ENCODE measurements around the gene SLC32A1.

Gene SLC32A1

DNA sequence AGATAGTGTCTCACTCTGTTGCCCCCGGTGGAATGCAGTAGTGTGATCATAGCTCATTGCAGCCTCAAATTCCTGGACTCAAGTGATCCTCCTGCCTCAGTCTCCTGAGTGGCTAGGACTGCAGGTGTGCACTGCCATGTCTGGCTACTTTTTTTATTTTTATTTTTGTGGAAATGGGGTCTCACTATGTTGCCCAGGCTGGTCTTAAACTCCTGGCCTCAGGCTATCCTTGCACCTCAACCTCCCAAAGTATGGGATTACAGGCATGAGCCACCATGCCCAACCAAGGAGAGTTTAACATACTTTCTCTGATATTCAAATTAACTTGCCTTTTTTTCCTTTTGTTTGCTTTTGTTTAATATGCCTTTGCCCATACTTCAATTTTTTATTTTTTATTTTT, 13.6 kb downstream of the SLC32A1 start:
- Histone ChIP-seq H3K36me3 (ENCODE audit: insufficient read depth, low read length) (no peaks in the 10 kb centered on the region), H3K9me3 (replicated peaks; ENCODE audit: low read length) (no peaks in the 10 kb centered on the region), H3K9ac (ENCODE audit: low read depth, low read length) (no peak overlapping the region), H3K4me1 (ENCODE audit: control insufficient read depth, insufficient read depth, low read length) (no peaks in the 10 kb centered on the region), H3K4me2 (ENCODE audit: low read length) (no peak overlapping the region), H3K27me3 (ENCODE audit: control insufficient read depth, insufficient read depth, low read length) (peaks cover 70% of the 10 kb centered on the region), H3K4me3 (ENCODE audit: low read length) (no peak overlapping the region)

DNA sequence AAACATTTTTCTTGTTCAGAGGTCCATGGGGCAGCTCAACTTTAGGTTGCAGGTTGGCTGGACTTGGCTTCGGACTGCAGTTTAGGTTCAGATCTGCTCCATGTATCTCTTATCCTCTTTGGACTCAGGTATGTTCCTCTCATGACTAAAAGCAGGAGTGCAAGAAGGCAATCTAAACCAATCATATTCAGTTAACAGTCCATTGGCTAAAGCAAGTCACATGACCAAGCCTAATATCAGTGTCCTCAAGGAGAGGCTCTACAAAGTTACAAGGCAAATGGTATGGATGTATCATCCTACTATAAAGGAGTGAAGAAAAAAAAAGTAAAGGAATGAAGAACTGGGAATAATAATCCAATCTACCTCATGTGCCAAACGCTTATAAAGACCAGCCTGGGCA, 21.5 kb downstream of the SLC32A1 start:
- no peak overlapping the region for H3K4me2 ChIP-seq (ENCODE audit: low read length)
- H3K9ac ChIP-seq (ENCODE audit: low read depth, low read length): no peak overlapping the region
- H3K27me3 ChIP-seq (ENCODE audit: control insufficient read depth, insufficient read depth, low read length): peaks cover 29% of the 10 kb centered on the region
- H3K9me3 ChIP-seq (replicated peaks; ENCODE audit: low read length): no peaks in the 10 kb centered on the region
- no peaks in the 10 kb centered on the region for H3K36me3 ChIP-seq (ENCODE audit: insufficient read depth, low read length)
- peaks cover 14% of the 10 kb centered on the region for H3K4me1 ChIP-seq (ENCODE audit: control insufficient read depth, insufficient read depth, low read length)
- no peak overlapping the region for H3K4me3 ChIP-seq (ENCODE audit: low read length)

DNA sequence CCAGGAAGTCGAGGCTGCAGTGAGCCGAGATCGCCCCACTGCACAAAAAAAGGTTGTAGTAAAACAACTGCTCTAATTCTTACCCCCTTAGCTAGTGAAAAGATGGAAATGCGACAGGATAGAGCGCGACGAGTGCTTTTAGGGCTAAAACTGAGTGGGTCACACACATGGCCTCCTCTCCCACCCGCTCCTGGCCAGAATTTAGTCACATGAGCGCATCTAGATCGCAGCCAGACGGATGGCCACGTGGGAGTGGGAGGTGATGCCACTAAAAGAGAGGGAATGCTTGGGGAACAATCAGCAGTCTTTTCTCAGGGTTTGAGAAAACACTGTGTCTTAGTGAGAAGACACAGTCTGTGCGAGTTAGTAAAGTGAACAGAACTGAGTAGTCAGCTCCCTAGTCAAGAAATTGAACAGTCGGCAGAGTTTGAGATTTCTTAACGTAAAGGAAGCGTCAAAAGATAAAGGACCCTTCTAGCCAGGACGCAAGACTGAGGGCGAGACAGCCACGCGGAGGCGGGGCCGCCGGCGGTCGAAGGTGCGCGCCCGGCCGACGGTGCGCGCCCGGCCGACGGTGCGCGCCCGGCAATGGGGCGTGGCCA, 23.3 kb downstream of the SLC32A1 start:
- peak overlapping the region; percentile 89 for H3K9ac ChIP-seq (ENCODE audit: low read depth, low read length)
- H3K4me3 ChIP-seq (ENCODE audit: low read length): peak overlapping the region; percentile 96

DNA sequence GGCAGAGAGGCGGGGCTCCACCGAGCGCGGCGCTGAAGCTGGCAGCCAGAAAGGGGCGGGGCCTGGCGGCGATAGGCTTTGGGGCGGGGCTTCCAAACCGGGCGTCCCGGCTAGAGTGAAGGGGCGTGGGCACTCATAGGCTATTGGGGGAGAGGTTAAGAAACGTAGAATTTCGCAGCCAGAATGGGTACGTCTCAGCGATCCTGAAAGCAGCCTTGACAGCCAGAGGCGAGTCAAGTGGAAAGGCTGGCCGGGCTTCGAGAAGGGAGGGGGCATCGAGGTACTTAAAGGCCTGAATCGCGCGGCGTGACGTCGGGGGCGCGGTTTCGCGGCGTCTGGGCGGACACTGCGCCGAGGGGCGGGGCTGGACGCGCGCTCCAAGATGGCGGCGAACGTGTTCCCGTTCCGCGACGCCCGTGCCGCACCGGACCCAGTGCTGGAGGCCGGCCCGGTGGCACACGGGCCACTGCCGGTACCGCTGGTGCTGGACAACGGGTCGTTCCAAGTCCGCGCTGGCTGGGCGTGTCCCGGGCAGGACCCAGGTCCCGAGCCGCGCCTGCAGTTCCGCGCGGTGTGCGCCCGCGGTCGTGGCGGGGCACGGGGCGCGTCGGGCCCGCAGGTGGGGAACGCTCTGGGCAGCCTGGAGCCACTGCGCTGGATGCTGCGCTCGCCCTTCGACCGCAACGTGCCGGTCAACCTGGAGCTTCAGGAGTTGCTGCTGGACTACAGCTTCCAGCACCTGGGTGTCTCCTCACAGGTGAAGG, 24.0 kb downstream of the SLC32A1 start, which contains the start of gene ACTR5:
Gene ACTR5 (plus strand): TSS at position 364 of the 764 bp plus-strand sequence. CDS start 19 bp downstream, at position 383.
- Histone ChIP-seq H3K4me3 (ENCODE audit: low read length) (peak within 1 kb of the TSS; percentile 96), H3K9me3 (replicated peaks; ENCODE audit: low read length) (no peaks in the 10 kb centered on the region), H3K36me3 (ENCODE audit: insufficient read depth, low read length) (peaks cover 13% of the 10 kb centered on the region), H3K9ac (ENCODE audit: low read depth, low read length) (peak within 1 kb of the TSS; percentile 89), H3K4me2 (ENCODE audit: low read length) (peak within 1 kb of the TSS; percentile 99), H3K27me3 (ENCODE audit: control insufficient read depth, insufficient read depth, low read length) (peaks cover 9% of the 10 kb centered on the region), H3K4me1 (ENCODE audit: control insufficient read depth, insufficient read depth, low read length) (peaks cover 14% of the 10 kb centered on the region)

More for the DNA sequence above, 23.3 kb downstream of the SLC32A1 start:
- peaks cover 11% of the 10 kb centered on the region for H3K36me3 ChIP-seq (ENCODE audit: insufficient read depth, low read length)
- H3K9me3 ChIP-seq (replicated peaks; ENCODE audit: low read length): no peaks in the 10 kb centered on the region
- H3K27me3 ChIP-seq (ENCODE audit: control insufficient read depth, insufficient read depth, low read length): peaks cover 12% of the 10 kb centered on the region
- H3K4me2 ChIP-seq (ENCODE audit: low read length): peak overlapping the region; percentile 99
- peaks cover 14% of the 10 kb centered on the region for H3K4me1 ChIP-seq (ENCODE audit: control insufficient read depth, insufficient read depth, low read length)

DNA sequence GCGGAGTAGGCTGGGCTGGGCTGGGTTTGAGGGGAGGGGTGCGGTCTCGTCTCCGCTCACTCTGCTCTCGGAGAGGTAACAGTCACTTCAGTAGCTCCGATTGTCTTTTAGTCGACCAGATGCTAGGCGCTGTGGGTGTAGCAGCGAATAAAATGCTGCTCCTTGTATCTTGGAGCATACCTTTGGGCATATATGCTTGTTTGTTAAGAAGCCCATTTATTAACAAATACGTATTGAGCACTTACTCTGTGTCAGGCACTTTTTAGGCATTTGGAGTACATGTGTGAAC, 24.5 kb downstream of the SLC32A1 start:
- H3K9ac ChIP-seq (ENCODE audit: low read depth, low read length): peak overlapping the region; percentile 89
- H3K4me3 ChIP-seq (ENCODE audit: low read length): peak overlapping the region; percentile 96
- peak overlapping the region; percentile 99 for H3K4me2 ChIP-seq (ENCODE audit: low read length)
- H3K9me3 ChIP-seq (replicated peaks; ENCODE audit: low read length): no peaks in the 10 kb centered on the region
- peaks cover 3% of the 10 kb centered on the region for H3K27me3 ChIP-seq (ENCODE audit: control insufficient read depth, insufficient read depth, low read length)
- peaks cover 13% of the 10 kb centered on the region for H3K36me3 ChIP-seq (ENCODE audit: insufficient read depth, low read length)
- peaks cover 14% of the 10 kb centered on the region for H3K4me1 ChIP-seq (ENCODE audit: control insufficient read depth, insufficient read depth, low read length)

DNA sequence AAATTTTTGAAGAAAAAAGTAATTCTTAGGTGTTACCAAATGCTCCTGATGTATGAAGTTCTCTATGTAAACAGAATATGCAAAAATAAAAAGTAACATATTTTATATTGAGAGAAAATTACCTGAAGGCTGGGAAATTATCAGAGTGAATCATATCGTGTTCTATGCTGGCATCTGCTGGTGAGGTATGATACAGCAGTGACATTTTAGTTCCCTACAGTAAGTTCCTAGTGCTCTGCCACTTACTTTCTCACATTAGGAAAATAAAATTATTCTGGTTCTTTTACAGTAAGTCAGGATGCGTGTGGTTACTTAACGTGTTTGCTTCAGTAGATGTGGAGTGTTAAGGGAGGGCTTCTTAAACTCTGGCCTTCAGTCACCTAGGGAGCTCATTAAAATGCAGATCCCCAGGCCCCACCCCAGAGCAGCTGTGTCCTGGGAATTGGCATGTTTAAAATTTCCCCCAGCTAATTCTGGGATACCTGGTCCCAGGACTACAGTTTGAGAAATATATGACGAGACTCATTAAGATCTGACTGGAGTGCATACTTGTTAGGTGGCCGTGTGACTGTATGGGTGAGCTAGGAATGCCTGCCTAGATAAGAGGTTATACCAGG, 27.2 kb downstream of the SLC32A1 start:
- Histone ChIP-seq H3K4me3 (ENCODE audit: low read length) (no peak overlapping the region), H3K9me3 (replicated peaks; ENCODE audit: low read length) (no peaks in the 10 kb centered on the region), H3K4me2 (ENCODE audit: low read length) (no peak overlapping the region), H3K9ac (ENCODE audit: low read depth, low read length) (no peak overlapping the region), H3K27me3 (ENCODE audit: control insufficient read depth, insufficient read depth, low read length) (no peaks in the 10 kb centered on the region), H3K4me1 (ENCODE audit: control insufficient read depth, insufficient read depth, low read length) (peaks cover 14% of the 10 kb centered on the region), H3K36me3 (ENCODE audit: insufficient read depth, low read length) (peaks cover 31% of the 10 kb centered on the region)

DNA sequence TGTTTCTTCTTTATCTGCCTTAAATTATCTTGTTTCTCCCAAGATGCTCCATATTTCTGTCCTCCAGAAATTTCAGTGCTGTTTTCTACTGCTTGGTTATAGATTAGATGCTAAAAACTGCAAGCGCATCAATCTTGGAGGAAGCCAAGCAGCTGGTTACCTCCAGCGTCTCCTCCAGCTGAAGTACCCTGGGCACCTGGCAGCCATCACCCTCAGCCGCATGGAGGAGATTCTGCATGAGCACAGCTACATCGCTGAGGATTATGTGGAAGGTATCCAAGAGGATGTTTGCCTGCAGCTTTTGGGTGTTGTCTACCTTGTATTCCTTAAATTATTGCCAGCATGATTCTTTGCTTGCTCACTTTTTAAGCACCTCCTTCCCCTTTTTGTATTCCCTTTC, 27.7 kb downstream of the SLC32A1 start:
- peaks cover 31% of the 10 kb centered on the region for H3K36me3 ChIP-seq (ENCODE audit: insufficient read depth, low read length)
- peaks cover 14% of the 10 kb centered on the region for H3K4me1 ChIP-seq (ENCODE audit: control insufficient read depth, insufficient read depth, low read length)
- no peak overlapping the region for H3K4me3 ChIP-seq (ENCODE audit: low read length)
- no peaks in the 10 kb centered on the region for H3K27me3 ChIP-seq (ENCODE audit: control insufficient read depth, insufficient read depth, low read length)
- no peaks in the 10 kb centered on the region for H3K9me3 ChIP-seq (replicated peaks; ENCODE audit: low read length)
- H3K9ac ChIP-seq (ENCODE audit: low read depth, low read length): no peak overlapping the region
- H3K4me2 ChIP-seq (ENCODE audit: low read length): no peak overlapping the region

DNA sequence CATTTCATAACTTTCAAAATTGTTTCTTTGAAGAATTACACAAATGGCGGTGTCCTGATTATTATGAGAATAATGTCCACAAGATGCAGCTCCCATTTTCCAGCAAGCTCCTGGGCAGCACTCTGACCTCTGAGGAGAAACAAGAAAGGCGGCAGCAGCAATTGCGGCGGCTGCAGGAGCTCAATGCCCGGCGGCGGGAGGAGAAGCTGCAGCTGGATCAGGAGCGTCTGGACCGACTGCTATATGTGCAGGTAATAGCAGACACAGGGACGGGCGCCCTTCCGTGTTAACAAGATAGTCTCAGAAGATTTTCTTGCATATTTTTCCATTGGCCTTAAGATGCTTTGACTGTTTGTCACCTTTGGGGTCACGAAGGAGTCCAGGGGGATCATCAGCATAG, 30.6 kb downstream of the SLC32A1 start:
- H3K4me1 ChIP-seq (ENCODE audit: control insufficient read depth, insufficient read depth, low read length): no peaks in the 10 kb centered on the region
- no peaks in the 10 kb centered on the region for H3K9me3 ChIP-seq (replicated peaks; ENCODE audit: low read length)
- H3K4me2 ChIP-seq (ENCODE audit: low read length): no peak overlapping the region
- no peaks in the 10 kb centered on the region for H3K27me3 ChIP-seq (ENCODE audit: control insufficient read depth, insufficient read depth, low read length)
- H3K36me3 ChIP-seq (ENCODE audit: insufficient read depth, low read length): peaks cover 48% of the 10 kb centered on the region
- no peak overlapping the region for H3K9ac ChIP-seq (ENCODE audit: low read depth, low read length)
- H3K4me3 ChIP-seq (ENCODE audit: low read length): no peak overlapping the region

DNA sequence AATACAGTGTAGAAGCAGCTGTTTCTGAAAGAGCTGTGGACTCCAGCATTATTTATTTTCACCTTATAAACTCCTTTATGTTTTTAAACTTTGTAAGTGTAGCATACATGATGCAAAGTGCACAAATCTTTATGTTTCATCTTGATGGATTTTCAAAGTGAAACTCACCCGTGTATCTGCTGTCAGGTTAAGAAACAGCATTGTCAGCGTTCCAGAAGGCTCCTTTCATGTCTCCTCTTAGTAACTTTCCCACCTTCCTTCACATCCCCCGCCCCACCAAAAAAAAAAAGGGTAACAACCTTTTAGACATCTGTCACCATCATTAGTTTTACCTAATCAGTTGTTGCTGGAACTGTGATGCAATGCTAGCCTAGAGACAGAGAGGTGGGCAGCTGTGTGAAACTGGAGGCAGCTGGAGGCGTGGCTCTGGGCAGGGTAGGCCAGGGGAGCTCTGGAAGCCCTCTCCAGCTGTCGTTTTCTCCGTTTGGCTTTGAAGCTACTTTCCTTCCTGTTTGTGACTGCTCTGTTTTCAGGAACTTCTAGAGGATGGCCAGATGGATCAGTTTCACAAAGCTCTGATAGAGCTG, 31.1 kb downstream of the SLC32A1 start:
- no peaks in the 10 kb centered on the region for H3K4me1 ChIP-seq (ENCODE audit: control insufficient read depth, insufficient read depth, low read length)
- no peaks in the 10 kb centered on the region for H3K27me3 ChIP-seq (ENCODE audit: control insufficient read depth, insufficient read depth, low read length)
- peaks cover 52% of the 10 kb centered on the region for H3K36me3 ChIP-seq (ENCODE audit: insufficient read depth, low read length)
- no peak overlapping the region for H3K4me3 ChIP-seq (ENCODE audit: low read length)
- H3K9ac ChIP-seq (ENCODE audit: low read depth, low read length): no peak overlapping the region
- H3K9me3 ChIP-seq (replicated peaks; ENCODE audit: low read length): no peaks in the 10 kb centered on the region
- no peak overlapping the region for H3K4me2 ChIP-seq (ENCODE audit: low read length)

DNA sequence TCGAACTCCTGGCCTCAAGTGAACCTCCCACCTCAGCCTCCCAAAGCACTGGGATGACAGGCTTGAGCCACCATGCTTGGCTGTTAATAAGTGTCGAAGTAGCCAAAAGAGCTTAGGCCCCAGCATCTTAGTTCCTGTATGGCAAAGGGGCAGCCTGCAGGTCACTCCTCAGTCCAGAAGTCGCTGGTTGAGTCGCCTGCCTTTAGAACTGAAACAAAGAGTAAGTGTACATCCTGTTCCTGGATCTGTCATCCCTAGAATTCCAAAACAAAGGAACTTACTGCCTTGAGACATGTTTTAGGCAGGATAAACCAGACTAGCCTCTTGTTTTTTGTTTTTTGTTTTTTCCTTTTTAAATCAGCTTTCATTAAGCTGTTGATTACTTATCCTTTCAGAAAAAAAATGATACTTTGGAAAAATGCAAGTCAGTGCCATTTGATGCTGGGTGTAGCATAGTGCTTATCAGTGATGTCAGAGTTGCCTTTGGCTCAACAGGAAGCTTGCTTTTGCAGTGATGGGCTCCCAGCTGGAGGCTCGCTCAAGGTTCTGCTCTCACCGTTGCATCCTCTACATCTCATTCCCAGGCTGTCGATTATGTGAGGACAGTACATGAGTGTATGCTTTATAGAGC, 33.0 kb downstream of the SLC32A1 start:
- Histone ChIP-seq H3K36me3 (ENCODE audit: insufficient read depth, low read length) (peaks cover 56% of the 10 kb centered on the region), H3K27me3 (ENCODE audit: control insufficient read depth, insufficient read depth, low read length) (no peaks in the 10 kb centered on the region), H3K4me1 (ENCODE audit: control insufficient read depth, insufficient read depth, low read length) (no peaks in the 10 kb centered on the region), H3K9ac (ENCODE audit: low read depth, low read length) (no peak overlapping the region), H3K4me3 (ENCODE audit: low read length) (no peak overlapping the region), H3K4me2 (ENCODE audit: low read length) (no peak overlapping the region), H3K9me3 (replicated peaks; ENCODE audit: low read length) (no peaks in the 10 kb centered on the region)

DNA sequence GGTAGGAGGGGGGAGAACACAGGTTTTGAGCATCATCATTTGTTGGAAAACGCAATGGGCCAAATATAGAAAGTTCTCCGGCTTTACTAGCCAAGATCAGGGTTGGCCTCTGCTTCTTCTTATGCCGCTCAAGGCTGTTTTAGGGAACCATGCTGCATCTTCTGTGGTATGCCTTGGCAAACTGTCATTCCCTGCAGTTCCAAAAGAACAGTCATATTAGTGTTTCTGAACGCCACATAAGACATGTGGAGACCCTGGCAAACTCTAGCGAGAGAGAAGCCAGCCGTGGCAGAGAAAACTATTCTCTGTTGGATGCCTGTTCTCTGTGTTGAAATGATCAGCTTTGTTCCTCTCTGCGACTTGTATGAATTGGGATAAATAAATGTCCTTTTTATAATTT, 34.8 kb downstream of the SLC32A1 start:
- no peak overlapping the region for H3K4me3 ChIP-seq (ENCODE audit: low read length)
- no peak overlapping the region for H3K9ac ChIP-seq (ENCODE audit: low read depth, low read length)
- H3K4me2 ChIP-seq (ENCODE audit: low read length): no peak overlapping the region
- H3K9me3 ChIP-seq (replicated peaks; ENCODE audit: low read length): no peaks in the 10 kb centered on the region
- H3K36me3 ChIP-seq (ENCODE audit: insufficient read depth, low read length): peaks cover 48% of the 10 kb centered on the region
- peaks cover under 1% of the 10 kb centered on the region for H3K4me1 ChIP-seq (ENCODE audit: control insufficient read depth, insufficient read depth, low read length)
- no peaks in the 10 kb centered on the region for H3K27me3 ChIP-seq (ENCODE audit: control insufficient read depth, insufficient read depth, low read length)

Measured in skeletal muscle satellite cell (primary cell).